PC-3 (cell line): Measurements from ENCODE around the gene XBP1. TPM values are rescaled to one million over a fixed set of nuclear protein-coding genes. Genes with fewer than 3 reads are reported as not detected.

Source experiments
- ATAC-seq: fragments of 200-7000 bp; cut with Tn5 transposase; 2 replicates; pipeline ENCODE4 v1.9.1; 2020; ENCODE audit warnings: mild to moderate bottlenecking, moderate library complexity
- BruUV-seq: library from RNA; stranded (reverse); fragments of 400-500 nt; replicated peaks from 2 replicates; lab custom pipeline; 2021; lab: Mats Ljungman, UMichigan
- CTCF ChIA-PET: fragments of 300-600 bp; sonication (Branson Sonifier 250); formaldehyde crosslinking; loops from one replicate; lab custom pipeline; 2022; ENCODE audit warnings: antibody characterized with exemption; lab: Charles Lee
- POLR2A ChIA-PET: fragments of 300-600 bp; sonication (Branson Sonifier 250); formaldehyde crosslinking; loops from one replicate; lab custom pipeline; 2022; ENCODE audit warnings: antibody characterized with exemption; ENCODE audit not compliant: unreplicated experiment; lab: Charles Lee
- DNase-seq: peaks from one replicate; pipeline ENCODE4 v3.0.0-alpha.2; 2015
- H2AFZ ChIP-seq: fragments of 300-600 bp; sonication (generic); 2 replicates; pipeline ENCODE4 v1.6.0; 2016; ENCODE audit warnings: antibody characterized with exemption, low read length
- H3F3A ChIP-seq: fragments of 300-600 bp; sonication (generic); one replicate; pipeline ENCODE4 v1.6.0; 2017; ENCODE audit warnings: antibody characterized with exemption, low read length, control low read depth, mild to moderate bottlenecking; ENCODE audit not compliant: unreplicated experiment
- H3K27ac ChIP-seq: fragments of 300-600 bp; sonication (generic); 2 replicates; pipeline ENCODE4 v1.5.1; 2016; ENCODE audit warnings: mild to moderate bottlenecking, low read length
- H3K27me3 ChIP-seq: fragments of 300-600 bp; sonication (generic); 2 replicates; pipeline ENCODE4 v1.6.1; 2016; ENCODE audit warnings: low read length, mixed read lengths
- H3K36me3 ChIP-seq: fragments of 300-600 bp; sonication (generic); 2 replicates; pipeline ENCODE4 v1.6.1; 2016; ENCODE audit warnings: low read depth, mixed run types, low read length, mixed read lengths
- H3K4me1 ChIP-seq: fragments of 300-600 bp; sonication (generic); 2 replicates; pipeline ENCODE4 v1.5.1; 2016; ENCODE audit warnings: low read length; ENCODE audit not compliant: insufficient read depth
- H3K4me2 ChIP-seq: fragments of 300-600 bp; sonication (generic); 2 replicates; pipeline ENCODE4 v1.6.0; 2016; ENCODE audit warnings: low read length
- H3K4me3 ChIP-seq: fragments of 300-600 bp; sonication (generic); 2 replicates; pipeline ENCODE4 v1.5.1; 2016; ENCODE audit warnings: mild to moderate bottlenecking, low read length, mixed read lengths
- H3K79me2 ChIP-seq: fragments of 300-600 bp; sonication (generic); 2 replicates; pipeline ENCODE4 v1.6.1; 2017; ENCODE audit warnings: low read length, mixed read lengths
- H3K9ac ChIP-seq: fragments of 300-600 bp; sonication (generic); 2 replicates; pipeline ENCODE4 v1.6.0; 2016; ENCODE audit warnings: mild to moderate bottlenecking, low read length
- H3K9me2 ChIP-seq: fragments of 300-600 bp; sonication (generic); replicated peaks from 2 replicates; pipeline ENCODE4 v1.6.1; 2016; ENCODE audit warnings: mixed run types, low read length, mixed read lengths
- H3K9me3 ChIP-seq: fragments of 300-600 bp; sonication (generic); 2 replicates; pipeline ENCODE4 v1.6.1; 2016; ENCODE audit warnings: low read length, mixed read lengths
- H4K20me1 ChIP-seq: fragments of 300-600 bp; sonication (generic); 2 replicates; pipeline ENCODE4 v1.6.1; 2016; ENCODE audit warnings: low read length, mixed read lengths
- CTCF ChIP-seq: fragments of 300-600 bp; sonication (generic); conservative IDR thresholded peaks from 2 replicates; pipeline ENCODE4 v1.5.1; 2017; ENCODE audit warnings: antibody characterized with exemption, low read depth, mild to moderate bottlenecking, low read length
- EZH2 ChIP-seq: fragments of 300-600 bp; sonication (generic); IDR thresholded peaks from one replicate; pipeline ENCODE4 v1.6.1; 2017; ENCODE audit warnings: antibody characterized with exemption, mild to moderate bottlenecking, low read length; ENCODE audit not compliant: unreplicated experiment
- EZH2phosphoT487 ChIP-seq: fragments of 300-600 bp; sonication (generic); IDR thresholded peaks from 2 replicates; pipeline ENCODE4 v1.6.1; 2018; ENCODE audit warnings: mild to moderate bottlenecking, antibody characterized with exemption, low read length, borderline replicate concordance
- intact Hi-C: fragments of 100-400 bp; cut with micrococcal nuclease; formaldehyde crosslinking; loops from 2 replicates; pipeline ENCODE4 v1.9.0; 2023
- total RNA-seq: library from RNA; depleted of rRNA; stranded (reverse); fragments of >200 nt; gene quantifications from 2 replicates; pipeline ENCODE4 v1.2.3, GENCODE V29; 2014

XBP1 gene
- total RNA-seq, 1 experiment from 2014 or later: 191 TPM

GRCh38 chr22:28779833-28780232, 20.5 kb downstream of the XBP1 start:
- TF ChIP-seq EZH2phosphoT487: no peak
- TF ChIP-seq CTCF: no peak
- TF ChIP-seq EZH2: no peak
- ChIA-PET POLR2A (no interaction called here), CTCF (no interaction called here)
- Histone ChIP-seq H3K36me3 (peaks cover 9% of the 10 kb centered on the region; the same call in 1 of the 2 replicates), H3K4me1 (peaks cover 8% of the 10 kb centered on the region; the same call in 1 of the 2 replicates), H3K79me2 (peaks cover 46% of the 10 kb centered on the region), H3K27ac (no peak overlapping the region), H4K20me1 (no peaks in the 10 kb centered on the region), H3K27me3 (no peaks in the 10 kb centered on the region), H3K9ac (no peak overlapping the region), H3K4me2 (no peak overlapping the region), H3K4me3 (no peak overlapping the region), H3K9me3 (no peaks in the 10 kb centered on the region), H3F3A (peaks cover 3% of the 10 kb centered on the region), H3K9me2 (no peaks in the 10 kb centered on the region), H2AFZ (no peak overlapping the region)
- BruUV-seq: no TSS peak
- no peak for ATAC-seq
- intact Hi-C loops: loop anchor here (5.0 kb wide), 1 partner anchor 42 kb away; no protein-coding TSS in a partner anchor
- no peak for DNase-seq

- no TSS peak for BruUV-seq
Measured at GRCh38 chr22:28774378-28774777, 26.0 kb downstream of the XBP1 start.

More at GRCh38 chr22:28774378-28774777, 26.0 kb downstream of the XBP1 start:
- DNase-seq (no peak), ATAC-seq (no peak)
- H3F3A ChIP-seq: no peaks in the 10 kb centered on the region
- TF ChIP-seq CTCF (no peak), EZH2 (no peak), EZH2phosphoT487 (no peak)
- H3K9me3 ChIP-seq: no peaks in the 10 kb centered on the region
- H3K79me2 ChIP-seq: peaks cover 57% of the 10 kb centered on the region
- H3K4me2 ChIP-seq: peak overlapping the region; percentile 90; the same call in 1 of the 2 replicates
- no peaks in the 10 kb centered on the region for H3K9me2 ChIP-seq
- POLR2A ChIA-PET: no interaction called here
- H4K20me1 ChIP-seq: no peaks in the 10 kb centered on the region
- CTCF ChIA-PET: no interaction called here
- no peak overlapping the region for H3K9ac ChIP-seq
- no peak overlapping the region for H3K27ac ChIP-seq
- H3K27me3 ChIP-seq: no peaks in the 10 kb centered on the region
- intact Hi-C loops: no loop called here
- H3K4me3 ChIP-seq: peak overlapping the region; percentile 73; the same call in 1 of the 2 replicates
- H3K4me1 ChIP-seq: peaks cover 4% of the 10 kb centered on the region; the same call in 1 of the 2 replicates
- no peak overlapping the region for H2AFZ ChIP-seq
- H3K36me3 ChIP-seq: no peaks in the 10 kb centered on the region
